Activated B cell treated with CpG ODN at 0.5 μM for 24 hours (primary cell): Measurements from ENCODE around the gene CACNG3. TPM values are rescaled to one million over a fixed set of nuclear protein-coding genes. Genes with fewer than 3 reads are reported as not detected.
"Not testable (repeated sequence)": the region's sequence is repeated elsewhere in the genome, so short reads cannot be mapped to it uniquely, and the experiment has no call there.

Experiments
- ATAC-seq: fragments of 200-7000 bp; cut with Tn5 transposase; one replicate; pipeline ENCODE4 v1.10.0; 2021; ENCODE audit warnings: low read depth, mild to moderate bottlenecking, moderate library complexity
- CTCF ChIA-PET: fragments of 350-600 bp; sonication (Branson Sonifier 250); formaldehyde crosslinking; loops from one replicate; lab custom pipeline; 2021; ENCODE audit warnings: antibody characterized with exemption; lab: Charles Lee
- POLR2A ChIA-PET: fragments of 350-600 bp; sonication (Branson Sonifier 250); formaldehyde crosslinking; loops from one replicate; lab custom pipeline; 2021; ENCODE audit warnings: antibody characterized with exemption; lab: Charles Lee
- DNase-seq: peaks from one replicate; pipeline ENCODE4 v3.0.0; 2022
- H3K27ac Mint-ChIP-seq: one replicate; pipeline ENCODE4 v1.8.0; 2020; ENCODE audit warnings: mixed read lengths
- H3K27me3 Mint-ChIP-seq: one replicate; pipeline ENCODE4 v1.8.0; 2021; ENCODE audit warnings: mixed read lengths
- H3K36me3 Mint-ChIP-seq: one replicate; pipeline ENCODE4 v1.8.0; 2021; ENCODE audit warnings: low read depth, mixed read lengths
- H3K4me1 Mint-ChIP-seq: one replicate; pipeline ENCODE4 v1.8.0; 2021; ENCODE audit warnings: mixed read lengths
- H3K4me3 Mint-ChIP-seq: one replicate; pipeline ENCODE4 v1.8.0; 2020; ENCODE audit warnings: mild to moderate bottlenecking, mixed read lengths
- H3K9me3 Mint-ChIP-seq: one replicate; pipeline ENCODE4 v1.8.0; 2020; ENCODE audit warnings: mixed read lengths
- intact Hi-C: fragments of 100-400 bp; cut with micrococcal nuclease; formaldehyde crosslinking; loops from one replicate; pipeline ENCODE4 v1.15.1; 2024
- total RNA-seq: library from RNA; stranded (reverse); gene quantifications from 2 replicates; pipeline ENCODE4 v1.2.3, GENCODE V29; 2022
- TF ChIP-seq, protein P1 (sequence below): fragments of 200-600 bp; IDR thresholded peaks from one replicate; pipeline ENCODE4 v1.8.0; 2022; ENCODE audit warnings: antibody characterized with exemption, mild to moderate bottlenecking

CACNG3 gene
- total RNA-seq, 1 donor from 2014 or later: not detected

DNA sequence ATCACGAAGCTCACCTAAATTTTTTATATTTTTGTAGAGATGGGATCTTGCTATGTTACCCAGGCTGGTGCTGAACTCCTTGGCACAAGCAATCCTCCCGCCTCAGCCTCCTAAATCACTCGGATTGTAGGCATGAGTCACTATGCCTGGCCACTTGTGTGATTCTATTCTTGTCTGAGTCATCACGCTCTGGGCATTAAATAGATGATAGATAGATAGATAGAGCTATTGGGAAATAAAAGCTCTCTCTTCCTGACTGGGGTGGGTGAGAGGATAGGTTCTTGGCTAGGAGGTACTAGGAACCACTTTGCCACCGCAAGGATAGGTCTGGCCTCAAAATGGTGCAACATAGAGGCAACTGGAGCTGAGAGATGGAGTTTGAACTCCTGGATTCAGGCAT is 21.4 kb upstream of the CACNG3 start:
- Mint-ChIP-seq H3K4me1 (no peaks in the 10 kb centered on the region), H3K4me3 (no peak overlapping the region), H3K9me3 (peaks cover 6% of the 10 kb centered on the region), H3K27ac (no peak overlapping the region), H3K27me3 (peaks cover 9% of the 10 kb centered on the region), H3K36me3 (no peaks in the 10 kb centered on the region)
- POLR2A ChIA-PET: no interaction called here
- intact Hi-C loops: no loop called here
- TF ChIP-seq, protein P1, sequence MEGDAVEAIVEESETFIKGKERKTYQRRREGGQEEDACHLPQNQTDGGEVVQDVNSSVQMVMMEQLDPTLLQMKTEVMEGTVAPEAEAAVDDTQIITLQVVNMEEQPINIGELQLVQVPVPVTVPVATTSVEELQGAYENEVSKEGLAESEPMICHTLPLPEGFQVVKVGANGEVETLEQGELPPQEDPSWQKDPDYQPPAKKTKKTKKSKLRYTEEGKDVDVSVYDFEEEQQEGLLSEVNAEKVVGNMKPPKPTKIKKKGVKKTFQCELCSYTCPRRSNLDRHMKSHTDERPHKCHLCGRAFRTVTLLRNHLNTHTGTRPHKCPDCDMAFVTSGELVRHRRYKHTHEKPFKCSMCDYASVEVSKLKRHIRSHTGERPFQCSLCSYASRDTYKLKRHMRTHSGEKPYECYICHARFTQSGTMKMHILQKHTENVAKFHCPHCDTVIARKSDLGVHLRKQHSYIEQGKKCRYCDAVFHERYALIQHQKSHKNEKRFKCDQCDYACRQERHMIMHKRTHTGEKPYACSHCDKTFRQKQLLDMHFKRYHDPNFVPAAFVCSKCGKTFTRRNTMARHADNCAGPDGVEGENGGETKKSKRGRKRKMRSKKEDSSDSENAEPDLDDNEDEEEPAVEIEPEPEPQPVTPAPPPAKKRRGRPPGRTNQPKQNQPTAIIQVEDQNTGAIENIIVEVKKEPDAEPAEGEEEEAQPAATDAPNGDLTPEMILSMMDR: no peak
- CTCF ChIA-PET: interaction anchor here (1.3 kb wide), 1 partner anchor 18 kb away, joined by 3 read pairs; no protein-coding TSS in a partner anchor
- DNase-seq (no peak), ATAC-seq (no peak)

DNA sequence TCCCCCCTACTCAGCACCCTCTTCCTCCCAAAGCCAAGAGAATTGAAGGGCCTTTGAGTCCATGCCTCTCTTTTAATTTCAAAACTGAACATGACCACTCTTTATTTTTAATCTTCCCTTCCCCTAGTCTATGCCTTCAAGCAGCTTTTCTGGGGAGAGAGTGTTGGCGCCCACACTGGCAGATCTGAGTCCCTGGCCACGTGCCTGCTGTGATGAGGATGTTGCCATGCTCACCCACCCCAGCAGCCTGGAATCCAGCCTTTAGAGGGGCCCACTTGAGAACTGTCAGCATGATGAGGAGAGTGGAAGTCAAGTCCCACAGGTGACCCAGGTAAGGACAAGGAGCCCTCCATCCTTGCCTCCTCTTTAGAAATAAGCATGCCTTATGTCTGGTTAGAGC is 20.3 kb upstream of the CACNG3 start:
- CTCF ChIA-PET: interaction anchor here (1.3 kb wide), 1 partner anchor 17 kb away, joined by 3 read pairs; no protein-coding TSS in a partner anchor
- POLR2A ChIA-PET: no interaction called here
- ATAC-seq: no peak

DNA sequence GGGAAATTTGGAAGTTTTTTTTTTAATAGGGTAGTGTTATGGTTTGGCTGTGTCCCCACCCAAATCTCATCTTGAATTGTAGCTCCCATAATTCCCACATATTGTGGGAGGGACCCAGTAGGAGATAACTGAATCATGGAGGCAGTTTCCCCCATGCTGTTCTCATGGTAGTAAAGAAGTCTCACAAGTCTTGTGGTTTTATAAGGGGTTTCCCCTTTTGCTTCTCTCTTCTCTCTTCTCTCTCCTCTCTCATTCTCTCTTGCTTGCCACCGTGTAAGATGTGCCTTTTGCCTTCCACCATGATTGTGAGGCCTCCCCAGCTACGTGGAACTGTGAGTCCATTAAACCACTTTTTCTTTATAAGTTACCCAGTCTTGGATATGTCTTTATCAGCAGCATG is 17.3 kb upstream of the CACNG3 start:
- ATAC-seq, DNase-seq, intact Hi-C loops, H3K4me1 Mint-ChIP-seq, H3K36me3 Mint-ChIP-seq, CTCF ChIA-PET, POLR2A ChIA-PET, H3K27ac Mint-ChIP-seq, H3K4me3 Mint-ChIP-seq, H3K27me3 Mint-ChIP-seq, H3K9me3 Mint-ChIP-seq: not testable (repeated sequence)

More for the DNA sequence above, 20.3 kb upstream of the CACNG3 start:
- Mint-ChIP-seq H3K27me3 (peaks cover 9% of the 10 kb centered on the region), H3K4me1 (no peaks in the 10 kb centered on the region), H3K4me3 (no peak overlapping the region), H3K27ac (no peak overlapping the region), H3K36me3 (no peaks in the 10 kb centered on the region), H3K9me3 (peaks cover 6% of the 10 kb centered on the region)
- TF ChIP-seq, protein P1: no peak
- intact Hi-C loops: no loop called here
- DNase-seq: no peak

DNA sequence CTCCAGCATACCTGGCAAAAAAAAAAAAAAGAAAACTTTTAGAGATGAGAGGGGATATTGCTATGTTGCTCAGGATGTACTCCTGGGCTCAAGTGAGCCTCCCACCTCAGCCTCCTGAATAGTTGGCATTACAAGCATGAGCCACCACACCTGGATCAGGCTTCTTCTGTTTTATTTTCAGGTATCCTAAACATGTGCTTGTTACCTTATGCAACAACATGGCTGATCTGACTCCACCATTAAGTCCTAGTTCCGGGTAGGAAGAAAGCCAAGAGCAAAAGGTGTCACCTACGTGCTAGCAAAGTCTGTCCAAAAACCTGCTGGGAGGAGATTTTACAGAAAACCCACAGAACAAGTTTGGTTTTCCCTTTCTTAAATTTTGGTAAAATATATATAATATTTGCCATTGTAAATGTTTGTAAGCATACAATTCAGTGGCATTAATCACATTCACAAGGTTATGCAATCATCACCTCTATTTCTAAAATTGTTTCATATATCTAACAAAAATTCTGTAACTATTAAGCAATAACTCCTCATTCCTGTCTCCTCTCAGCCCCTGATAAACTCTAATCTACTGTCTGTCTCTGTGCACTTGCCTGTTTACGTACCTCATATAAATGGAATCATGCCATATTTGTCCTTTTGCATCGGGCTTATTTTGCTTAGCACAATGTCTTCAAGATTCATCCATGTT is 9.1 kb upstream of the CACNG3 start:
- H3K9me3 Mint-ChIP-seq: no peaks in the 10 kb centered on the region
- H3K4me3 Mint-ChIP-seq: no peak overlapping the region
- H3K36me3 Mint-ChIP-seq: no peaks in the 10 kb centered on the region
- H3K27me3 Mint-ChIP-seq: peaks cover 37% of the 10 kb centered on the region
- no peak overlapping the region for H3K27ac Mint-ChIP-seq
- ChIA-PET CTCF (no interaction called here), POLR2A (no interaction called here)
- DNase-seq: no peak
- TF ChIP-seq, protein P1: no peak
- ATAC-seq: no peak
- H3K4me1 Mint-ChIP-seq: peaks cover 5% of the 10 kb centered on the region
- intact Hi-C loops: no loop called here

DNA sequence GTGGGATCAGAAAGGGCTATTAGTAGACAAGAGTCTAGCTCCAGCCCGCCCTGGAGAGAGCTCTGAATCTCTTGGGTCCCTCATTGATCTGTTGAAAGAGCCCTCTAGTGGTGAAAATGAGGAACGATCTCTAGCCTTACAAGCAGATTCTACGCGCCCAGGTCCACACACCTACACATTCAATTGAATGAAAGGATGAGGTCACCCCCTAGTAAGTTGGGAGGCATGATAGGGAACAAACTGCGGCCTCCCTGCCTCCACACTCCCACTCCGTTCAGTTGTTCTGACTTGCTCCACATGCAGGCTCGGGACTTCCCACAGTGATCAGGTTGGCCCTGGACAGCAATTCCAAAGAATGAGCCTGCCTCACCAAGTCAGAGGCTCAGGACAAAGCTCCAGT is 2.9 kb upstream of the CACNG3 start:
- ChIA-PET CTCF (interaction anchor here (0.7 to 5.7 kb wide), 29 partner anchors 9 to 576 kb away, joined by 3 to 74 read pairs (median 4); no protein-coding TSS in a partner anchor), POLR2A (interaction anchor here (1.5 kb wide), 1 partner anchor 182 kb away, joined by 13 read pairs; no protein-coding TSS in a partner anchor)
- no peak overlapping the region for H3K4me3 Mint-ChIP-seq
- H3K36me3 Mint-ChIP-seq: no peaks in the 10 kb centered on the region
- peaks cover 7% of the 10 kb centered on the region for H3K4me1 Mint-ChIP-seq
- TF ChIP-seq, protein P1: no peak
- peaks cover 54% of the 10 kb centered on the region for H3K27me3 Mint-ChIP-seq
- ATAC-seq (peak; percentile 66), DNase-seq (no peak)
- H3K27ac Mint-ChIP-seq: no peak overlapping the region
- intact Hi-C loops: loop anchor here (1.0 to 5.0 kb wide), 6 partner anchors 51 to 518 kb away; no protein-coding TSS in a partner anchor
- H3K9me3 Mint-ChIP-seq: no peaks in the 10 kb centered on the region
